ENCODE measurements around the gene COL4A5. TPM values are rescaled to one million over a fixed set of nuclear protein-coding genes. Genes with fewer than 3 reads are reported as not detected.

The COL4A5 gene
- total and polyA plus RNA-seq, 2 experiments from 2014 or later: 28.6 to 99.0 TPM

GRCh38 chrX:108420481-108420880 is 19.2 kb upstream of the COL4A5 start:
- H3K4me1 ChIP-seq (ENCODE audit: insufficient read depth): peaks cover 6% of the 10 kb centered on the region
- H3K27me3 ChIP-seq: no peaks in the 10 kb centered on the region
- H3K4me2 ChIP-seq: no peak overlapping the region
- DNase-seq (ENCODE audit: low spot score): no peak
- no peaks in the 10 kb centered on the region for H3K9me3 ChIP-seq (ENCODE audit: low read depth)
- TF ChIP-seq CTCF (IDR thresholded peaks at IDR 0.05; ENCODE audit: poor library complexity) (no peak), EZH2 (IDR thresholded peaks at IDR 0.05; ENCODE audit: borderline replicate concordance) (no peak), EZH2phosphoT487 (IDR thresholded peaks at IDR 0.05; ENCODE audit: low read depth, severe bottlenecking, unreplicated experiment) (no peak)
- no peaks in the 10 kb centered on the region for H3K36me3 ChIP-seq (replicated peaks; ENCODE audit: insufficient read depth, low read depth)
- no peak overlapping the region for H2AFZ ChIP-seq
- no peaks in the 10 kb centered on the region for H4K20me1 ChIP-seq (ENCODE audit: insufficient read depth, poor library complexity, severe bottlenecking)
- no peak overlapping the region for H3K4me3 ChIP-seq
- H3K79me2 ChIP-seq: no peaks in the 10 kb centered on the region
- H3K9me2 ChIP-seq (replicated peaks; ENCODE audit: insufficient read depth): no peaks in the 10 kb centered on the region
- H3K27ac ChIP-seq: no peak overlapping the region
- WGBS (ENCODE audit: low lambda C conversion rate, missing lambda C conversion rate): 88% methylated on average over 1 of the region's 1 CpG

- Histone ChIP-seq H3K36me3 (replicated peaks; ENCODE audit: insufficient read depth, low read depth) (no peaks in the 10 kb centered on the region), H3K27me3 (no peaks in the 10 kb centered on the region), H3K4me1 (ENCODE audit: insufficient read depth) (no peaks in the 10 kb centered on the region), H3K4me3 (no peak overlapping the region), H4K20me1 (ENCODE audit: insufficient read depth, poor library complexity, severe bottlenecking) (no peaks in the 10 kb centered on the region), H3K9me2 (replicated peaks; ENCODE audit: insufficient read depth) (no peaks in the 10 kb centered on the region), H2AFZ (no peak overlapping the region), H3K79me2 (no peaks in the 10 kb centered on the region), H3K9me3 (ENCODE audit: low read depth) (no peaks in the 10 kb centered on the region), H3K27ac (no peak overlapping the region), H3K4me2 (no peak overlapping the region)
- WGBS (ENCODE audit: low lambda C conversion rate, missing lambda C conversion rate): 31% methylated on average over 1 of the region's 1 CpG
- no peak for DNase-seq (ENCODE audit: low spot score)
- TF ChIP-seq EZH2phosphoT487 (IDR thresholded peaks at IDR 0.05; ENCODE audit: low read depth, severe bottlenecking, unreplicated experiment): no peak
- TF ChIP-seq EZH2 (IDR thresholded peaks at IDR 0.05; ENCODE audit: borderline replicate concordance): no peak
- no peak for TF ChIP-seq CTCF (IDR thresholded peaks at IDR 0.05; ENCODE audit: poor library complexity)
Observed at GRCh38 chrX:108426262-108426661, 13.4 kb upstream of the COL4A5 start.

GRCh38 chrX:108435261-108435660 is 4.4 kb upstream of the COL4A5 start:
- Histone ChIP-seq H3K27me3 (no peaks in the 10 kb centered on the region), H4K20me1 (ENCODE audit: insufficient read depth, poor library complexity, severe bottlenecking) (no peaks in the 10 kb centered on the region), H3K9me2 (replicated peaks; ENCODE audit: insufficient read depth) (no peaks in the 10 kb centered on the region), H3K4me1 (ENCODE audit: insufficient read depth) (no peaks in the 10 kb centered on the region), H3K9me3 (ENCODE audit: low read depth) (no peaks in the 10 kb centered on the region), H3K36me3 (replicated peaks; ENCODE audit: insufficient read depth, low read depth) (no peaks in the 10 kb centered on the region), H3K4me2 (no peak overlapping the region), H2AFZ (no peak overlapping the region), H3K79me2 (peaks cover 3% of the 10 kb centered on the region), H3K4me3 (no peak overlapping the region), H3K27ac (no peak overlapping the region)
- WGBS (ENCODE audit: low lambda C conversion rate, missing lambda C conversion rate): 61% methylated on average over 5 of the region's 5 CpGs
- TF ChIP-seq CTCF (IDR thresholded peaks at IDR 0.05; ENCODE audit: poor library complexity) (no peak), EZH2phosphoT487 (IDR thresholded peaks at IDR 0.05; ENCODE audit: low read depth, severe bottlenecking, unreplicated experiment) (no peak), EZH2 (IDR thresholded peaks at IDR 0.05; ENCODE audit: borderline replicate concordance) (no peak)
- DNase-seq (ENCODE audit: low spot score): no peak
